Memory B cell (primary cell): ENCODE data around the gene ROBO1.

Source experiments
- ATAC-seq: fragments of 150-1000 bp; cut with Tn5 transposase; 2 replicates; pipeline ENCODE4 v1.10.0; 2021; ENCODE audit warnings: low read depth, mild to moderate bottlenecking, moderate library complexity
- DNase-seq, 2 donors: peaks; one replicate each; pipeline ENCODE4 v3.0.0; 2022; ENCODE audit warnings: low spot score in 2 of 2
- H3K27ac Mint-ChIP-seq: one replicate; pipeline ENCODE4 v1.8.0; 2022; ENCODE audit warnings: mild to moderate bottlenecking, moderate library complexity, mixed read lengths
- H3K27me3 Mint-ChIP-seq: one replicate; pipeline ENCODE4 v1.8.0; 2022; ENCODE audit warnings: mixed read lengths
- H3K36me3 Mint-ChIP-seq: one replicate; pipeline ENCODE4 v1.8.0; 2022; ENCODE audit warnings: mild to moderate bottlenecking, mixed read lengths
- H3K4me1 Mint-ChIP-seq: one replicate; pipeline ENCODE4 v1.8.0; 2022; ENCODE audit warnings: mixed read lengths
- H3K4me3 Mint-ChIP-seq: one replicate; pipeline ENCODE4 v1.8.0; 2022; ENCODE audit warnings: mild to moderate bottlenecking, moderate library complexity, mixed read lengths
- H3K9me3 Mint-ChIP-seq: one replicate; pipeline ENCODE4 v1.8.0; 2022; ENCODE audit warnings: mixed read lengths

Gene ROBO1

DNA sequence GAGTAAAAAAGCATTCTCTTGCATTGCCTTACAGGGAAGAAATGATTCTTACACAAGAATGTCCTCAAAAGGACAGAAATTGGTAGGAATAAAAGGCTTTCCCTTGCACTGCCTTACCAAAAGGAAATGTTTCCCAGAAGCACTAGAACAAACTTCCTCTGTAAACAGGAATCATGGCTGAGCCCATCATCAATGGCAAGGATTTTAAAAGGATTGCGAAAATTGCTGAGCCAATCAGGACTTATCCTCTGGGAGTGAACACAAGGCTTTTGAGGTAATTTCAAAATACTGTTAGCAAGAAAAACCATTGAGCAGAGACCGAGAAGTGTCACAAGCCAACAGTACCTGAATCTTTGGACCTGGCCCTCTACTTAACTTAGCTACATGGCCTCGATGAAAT, 897.3 kb downstream of the ROBO1 start:
- no peaks in the 10 kb centered on the region for H3K4me1 Mint-ChIP-seq
- H3K36me3 Mint-ChIP-seq, result no peaks in the 10 kb centered on the region
- no peak overlapping the region for H3K27ac Mint-ChIP-seq
- peaks cover 1% of the 10 kb centered on the region for H3K9me3 Mint-ChIP-seq
- DNase-seq (no peak), ATAC-seq (no peak)
- H3K4me3 Mint-ChIP-seq, result no peak overlapping the region
- no peaks in the 10 kb centered on the region for H3K27me3 Mint-ChIP-seq

DNA sequence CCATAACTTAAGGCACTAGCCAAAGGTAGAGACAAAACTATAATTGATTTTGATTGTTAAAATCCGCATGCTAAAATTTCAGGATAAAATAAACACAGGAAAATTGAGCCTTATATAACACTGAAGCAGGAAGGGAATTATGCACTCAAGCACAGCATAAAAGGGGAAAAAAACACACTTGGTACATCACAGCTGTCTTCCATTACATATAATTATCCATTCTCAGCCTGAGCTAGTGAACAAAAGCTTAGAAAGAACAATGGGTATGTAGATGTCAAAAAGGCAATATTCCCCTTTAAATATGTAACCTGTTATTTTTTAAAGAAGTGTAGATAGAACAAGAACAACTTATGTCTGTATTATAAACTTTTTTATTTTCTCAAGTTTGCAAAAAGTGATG, 899.2 kb downstream of the ROBO1 start:
- Mint-ChIP-seq H3K9me3 (peaks cover 1% of the 10 kb centered on the region), H3K4me3 (no peak overlapping the region)
- ATAC-seq, result no peak

DNA sequence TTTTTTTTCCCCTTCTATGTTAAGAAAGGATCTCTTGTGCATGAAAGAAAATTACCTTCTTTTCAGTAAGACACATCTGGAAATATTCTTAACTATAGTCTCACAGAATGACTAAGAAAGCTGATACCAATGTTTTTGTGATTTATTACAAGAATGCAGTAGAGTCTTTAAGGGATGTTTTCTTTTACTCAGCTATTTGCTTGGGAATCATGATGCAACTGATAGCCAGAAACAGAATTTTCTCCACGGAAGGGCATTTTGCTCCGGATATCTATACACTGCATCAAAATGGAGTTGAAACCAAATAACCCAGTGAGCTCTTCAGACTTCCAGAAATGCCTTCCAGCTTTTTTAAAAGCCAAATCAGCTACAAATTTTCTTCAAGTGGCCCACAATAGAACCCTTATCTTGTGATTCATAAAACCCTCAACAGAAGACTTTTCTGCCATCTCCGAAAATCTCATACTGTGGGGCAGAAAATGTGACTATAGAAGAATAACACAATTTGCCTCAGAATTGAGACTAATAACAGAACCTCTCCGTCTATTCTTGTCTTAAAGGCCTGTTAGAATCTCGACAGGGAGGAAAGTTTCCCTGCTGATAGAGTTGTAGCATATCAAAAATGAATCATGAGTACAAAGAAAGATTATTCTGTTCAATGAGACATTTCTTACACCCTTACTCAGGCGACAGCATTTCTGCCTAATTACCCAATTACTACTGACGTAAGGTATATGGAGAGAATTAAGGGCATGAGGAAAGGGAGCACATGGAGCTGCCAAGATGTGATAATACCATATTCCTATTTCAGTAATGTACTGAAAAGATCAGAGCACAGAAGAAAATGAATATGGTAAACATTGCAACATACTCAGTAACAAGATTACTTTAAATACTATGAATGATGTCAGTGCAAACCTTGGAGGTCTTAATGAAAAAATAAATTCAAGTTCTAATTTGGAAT, 900.1 kb downstream of the ROBO1 start:
- ATAC-seq (no peak), DNase-seq (no peak)
- no peaks in the 10 kb centered on the region for H3K36me3 Mint-ChIP-seq
- H3K4me3 Mint-ChIP-seq, result no peak overlapping the region
- H3K9me3 Mint-ChIP-seq, result peaks cover 1% of the 10 kb centered on the region
- no peaks in the 10 kb centered on the region for H3K4me1 Mint-ChIP-seq
- no peak overlapping the region for H3K27ac Mint-ChIP-seq
- H3K27me3 Mint-ChIP-seq, result no peaks in the 10 kb centered on the region

More for the DNA sequence above, 899.2 kb downstream of the ROBO1 start:
- no peaks in the 10 kb centered on the region for H3K27me3 Mint-ChIP-seq
- H3K27ac Mint-ChIP-seq, result no peak overlapping the region
- DNase-seq, result no peak
- H3K4me1 Mint-ChIP-seq, result no peaks in the 10 kb centered on the region
- no peaks in the 10 kb centered on the region for H3K36me3 Mint-ChIP-seq

- no peaks in the 10 kb centered on the region for H3K36me3 Mint-ChIP-seq
- no peak for ATAC-seq
- H3K4me1 Mint-ChIP-seq, result no peaks in the 10 kb centered on the region
- H3K27me3 Mint-ChIP-seq, result no peaks in the 10 kb centered on the region
- no peak overlapping the region for H3K4me3 Mint-ChIP-seq
- DNase-seq, result no peak
- H3K9me3 Mint-ChIP-seq, result peaks cover 7% of the 10 kb centered on the region
- H3K27ac Mint-ChIP-seq, result no peak overlapping the region
These were observed 904.2 kb downstream of the ROBO1 start for GRCh38 chr3:78863306-78864203.

DNA sequence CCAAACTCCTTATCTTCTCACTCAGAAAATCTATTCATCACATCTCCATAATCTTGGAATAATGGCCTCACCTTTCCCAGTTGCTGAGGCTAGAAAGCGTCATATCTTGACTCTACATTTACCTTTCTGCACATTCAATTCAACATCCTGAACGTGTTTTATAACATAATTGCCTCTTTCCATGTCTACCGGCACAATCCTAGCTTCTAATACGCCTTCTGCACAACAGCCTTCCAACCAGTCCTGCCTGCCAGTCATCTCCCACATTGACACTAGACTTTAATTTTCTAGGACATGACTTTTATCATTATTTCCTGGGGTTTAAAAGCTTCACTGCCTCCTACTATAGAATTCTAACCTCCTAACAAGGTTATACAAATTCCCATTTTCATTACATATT, 906.6 kb downstream of the ROBO1 start:
- H3K9me3 Mint-ChIP-seq, result peaks cover 7% of the 10 kb centered on the region
- H3K27ac Mint-ChIP-seq, result no peak overlapping the region
- no peaks in the 10 kb centered on the region for H3K27me3 Mint-ChIP-seq
- H3K36me3 Mint-ChIP-seq, result no peaks in the 10 kb centered on the region
- no peak overlapping the region for H3K4me3 Mint-ChIP-seq
- no peak for ATAC-seq
- H3K4me1 Mint-ChIP-seq, result no peaks in the 10 kb centered on the region
- no peak for DNase-seq

DNA sequence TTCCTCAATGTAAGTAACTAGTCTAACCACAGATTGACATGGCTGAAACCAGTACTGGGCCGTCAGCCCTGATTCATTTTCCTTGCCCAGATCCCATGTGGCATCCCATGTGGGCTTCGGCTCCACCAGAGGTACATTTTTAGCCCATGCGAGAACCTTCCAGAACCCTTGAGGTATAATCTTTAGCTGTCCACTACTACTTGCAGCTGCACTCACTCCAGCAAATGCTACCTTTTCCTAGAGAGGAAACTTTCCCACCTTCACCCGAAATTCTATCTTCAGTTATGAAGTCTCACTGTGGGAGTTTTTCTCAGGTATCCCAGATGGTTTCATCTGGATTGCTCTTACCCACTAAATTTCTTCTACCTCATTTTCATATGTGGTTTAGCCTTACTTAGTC, 907.2 kb downstream of the ROBO1 start:
- Mint-ChIP-seq H3K36me3 (no peaks in the 10 kb centered on the region), H3K4me3 (no peak overlapping the region), H3K4me1 (no peaks in the 10 kb centered on the region), H3K27ac (no peak overlapping the region), H3K9me3 (peaks cover 7% of the 10 kb centered on the region), H3K27me3 (no peaks in the 10 kb centered on the region)
- DNase-seq (no peak), ATAC-seq (no peak)

DNA sequence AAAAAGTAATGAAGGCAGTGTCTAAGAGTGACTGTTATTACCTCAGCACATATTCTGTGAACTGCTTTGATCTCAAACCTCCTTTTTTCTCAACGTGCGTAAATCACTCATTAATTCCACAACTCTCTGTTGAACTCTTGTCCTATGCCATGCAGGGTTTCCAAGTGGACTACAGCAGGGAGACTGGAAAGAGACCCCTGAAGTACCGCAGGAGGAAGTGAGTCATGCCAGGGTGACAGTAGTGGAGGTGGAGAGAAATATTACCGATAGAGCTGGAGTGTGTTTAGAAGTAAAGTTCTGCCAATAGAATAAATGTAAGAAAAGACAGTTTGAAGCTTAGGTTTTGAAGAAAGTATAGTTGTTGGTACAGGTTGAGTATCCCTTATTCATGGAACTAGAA, 908.9 kb downstream of the ROBO1 start:
- no peak for ATAC-seq

DNA sequence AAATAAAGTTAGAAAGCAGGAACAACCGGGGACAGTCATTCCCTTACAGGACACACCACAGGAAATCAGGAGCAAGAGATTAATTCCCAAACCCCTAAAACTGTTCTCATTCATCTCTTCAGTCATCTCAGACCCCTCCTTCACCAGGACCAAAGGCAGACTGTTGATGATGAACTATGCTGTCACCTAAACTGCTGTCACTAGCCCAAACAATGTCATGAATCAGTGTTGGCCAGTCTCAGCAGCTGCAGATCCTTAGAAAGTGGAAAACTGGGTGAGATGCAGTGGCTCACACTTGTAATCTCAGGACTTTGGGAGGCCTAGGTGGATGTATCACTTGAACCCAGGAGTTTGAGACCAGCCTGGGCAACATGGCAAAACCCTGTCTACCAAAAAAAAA, 909.6 kb downstream of the ROBO1 start:
- Mint-ChIP-seq H3K9me3 (peaks cover 7% of the 10 kb centered on the region), H3K4me1 (no peaks in the 10 kb centered on the region)
- no peak for ATAC-seq

More for the DNA sequence above, 908.9 kb downstream of the ROBO1 start:
- H3K27ac Mint-ChIP-seq, result no peak overlapping the region
- H3K4me3 Mint-ChIP-seq, result no peak overlapping the region
- H3K36me3 Mint-ChIP-seq, result no peaks in the 10 kb centered on the region
- no peaks in the 10 kb centered on the region for H3K4me1 Mint-ChIP-seq
- no peak for DNase-seq
- peaks cover 7% of the 10 kb centered on the region for H3K9me3 Mint-ChIP-seq
- H3K27me3 Mint-ChIP-seq, result no peaks in the 10 kb centered on the region

GRCh38 chr3:78857494-78858111, 910.2 kb downstream of the ROBO1 start:
- Mint-ChIP-seq H3K27me3 (no peaks in the 10 kb centered on the region), H3K4me1 (no peaks in the 10 kb centered on the region), H3K27ac (no peak overlapping the region), H3K36me3 (no peaks in the 10 kb centered on the region), H3K4me3 (no peak overlapping the region), H3K9me3 (peaks cover 9% of the 10 kb centered on the region)
- DNase-seq, result no peak
- no peak for ATAC-seq

More for the DNA sequence above, 909.6 kb downstream of the ROBO1 start:
- no peaks in the 10 kb centered on the region for H3K36me3 Mint-ChIP-seq
- H3K27me3 Mint-ChIP-seq, result no peaks in the 10 kb centered on the region
- H3K4me3 Mint-ChIP-seq, result no peak overlapping the region
- H3K27ac Mint-ChIP-seq, result no peak overlapping the region
- no peak for DNase-seq

GRCh38 chr3:78856164-78856563, 911.6 kb downstream of the ROBO1 start:
- Mint-ChIP-seq H3K27me3 (no peaks in the 10 kb centered on the region), H3K9me3 (peaks cover 9% of the 10 kb centered on the region), H3K27ac (no peak overlapping the region), H3K4me3 (no peak overlapping the region), H3K4me1 (no peaks in the 10 kb centered on the region), H3K36me3 (no peaks in the 10 kb centered on the region)
- ATAC-seq (no peak), DNase-seq (no peak)

- H3K36me3 Mint-ChIP-seq, result no peaks in the 10 kb centered on the region
- ATAC-seq, result no peak
- no peak for DNase-seq
- peaks cover 7% of the 10 kb centered on the region for H3K9me3 Mint-ChIP-seq
- no peak overlapping the region for H3K4me3 Mint-ChIP-seq
- H3K27ac Mint-ChIP-seq, result no peak overlapping the region
- H3K27me3 Mint-ChIP-seq, result no peaks in the 10 kb centered on the region
- no peaks in the 10 kb centered on the region for H3K4me1 Mint-ChIP-seq
These were observed 912.6 kb downstream of the ROBO1 start for GRCh38 chr3:78855190-78855589.

DNA sequence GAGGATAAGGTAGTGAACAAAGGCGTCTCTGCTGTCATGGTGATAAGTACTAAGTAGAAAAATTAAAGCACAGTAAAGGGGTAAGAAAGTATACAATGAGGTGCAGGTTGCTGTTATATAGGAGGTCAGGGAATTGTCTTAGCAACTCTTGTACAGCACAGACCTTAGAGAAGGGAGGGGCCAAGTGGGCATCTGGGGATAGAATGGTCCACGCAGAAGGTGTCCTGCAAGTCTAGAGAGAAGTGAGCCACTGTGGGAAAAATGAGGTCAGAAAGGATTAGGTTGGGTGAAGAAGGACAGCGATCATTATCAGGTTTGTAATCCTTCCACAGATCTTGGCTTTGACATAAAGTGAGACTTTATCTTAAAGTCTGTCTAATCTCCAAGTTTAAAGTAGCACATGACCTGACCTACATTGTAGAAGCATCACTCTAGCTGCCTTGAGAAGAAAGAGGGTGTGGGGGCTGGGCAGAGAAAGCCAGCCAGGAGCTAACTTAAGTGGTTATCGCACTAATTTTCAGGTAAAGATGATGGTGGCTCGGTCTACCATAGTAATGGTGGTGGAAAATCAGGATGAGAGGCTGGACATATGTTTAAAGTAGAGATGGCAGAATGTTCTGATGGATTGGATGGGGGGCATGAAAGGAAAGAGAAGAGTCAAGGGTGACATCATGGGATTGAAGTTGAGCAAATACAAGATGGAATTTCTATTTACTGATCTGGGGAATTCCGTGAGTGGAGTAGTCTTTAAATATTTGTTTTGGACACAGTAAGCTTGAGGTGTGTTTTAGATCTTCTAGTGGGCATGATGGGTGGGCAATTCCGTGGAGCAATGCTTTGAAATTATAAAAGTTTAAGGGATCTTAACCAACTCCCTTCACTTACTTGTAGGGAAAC, 919.2 kb downstream of the ROBO1 start:
- no peak overlapping the region for H3K27ac Mint-ChIP-seq
- no peak for ATAC-seq

DNA sequence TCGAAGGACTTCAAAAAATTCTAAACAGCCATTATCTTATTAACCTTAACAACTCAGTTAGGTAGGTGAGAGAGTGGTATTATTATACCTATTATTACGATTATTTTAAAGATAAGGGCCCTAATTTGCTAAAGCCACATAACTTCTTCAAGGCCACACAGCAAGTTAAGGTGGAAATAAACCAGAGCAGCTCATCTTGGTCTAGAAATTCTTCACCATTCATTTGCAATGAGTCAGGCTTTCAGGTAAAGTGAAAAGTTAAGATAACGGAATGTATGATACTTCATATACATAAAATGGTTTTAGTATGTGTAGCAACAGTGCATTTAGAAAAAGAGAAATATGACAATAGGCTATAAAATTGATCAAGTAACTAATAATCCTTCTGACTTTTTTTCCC, 920.2 kb downstream of the ROBO1 start:
- H3K4me1 Mint-ChIP-seq, result no peaks in the 10 kb centered on the region
- H3K9me3 Mint-ChIP-seq, result peaks cover 6% of the 10 kb centered on the region
- DNase-seq (no peak), ATAC-seq (no peak)
- H3K4me3 Mint-ChIP-seq, result no peak overlapping the region
- no peak overlapping the region for H3K27ac Mint-ChIP-seq
- no peaks in the 10 kb centered on the region for H3K36me3 Mint-ChIP-seq
- H3K27me3 Mint-ChIP-seq, result no peaks in the 10 kb centered on the region

More for the DNA sequence above, 919.2 kb downstream of the ROBO1 start:
- H3K9me3 Mint-ChIP-seq, result peaks cover 8% of the 10 kb centered on the region
- no peaks in the 10 kb centered on the region for H3K27me3 Mint-ChIP-seq
- no peak for DNase-seq
- no peaks in the 10 kb centered on the region for H3K36me3 Mint-ChIP-seq
- H3K4me1 Mint-ChIP-seq, result no peaks in the 10 kb centered on the region
- no peak overlapping the region for H3K4me3 Mint-ChIP-seq
